Measurements from ENCODE around the gene ZBTB7B. TPM values are rescaled to one million over a fixed set of nuclear protein-coding genes. Genes with fewer than 3 reads are reported as not detected.
A peak's percentile ranks its signal among the peaks of the same experiment; 100 is the strongest.

Gene ZBTB7B
- total RNA-seq, 2 experiments from 2014 or later = 16.3 to 23.2 TPM

DNA sequence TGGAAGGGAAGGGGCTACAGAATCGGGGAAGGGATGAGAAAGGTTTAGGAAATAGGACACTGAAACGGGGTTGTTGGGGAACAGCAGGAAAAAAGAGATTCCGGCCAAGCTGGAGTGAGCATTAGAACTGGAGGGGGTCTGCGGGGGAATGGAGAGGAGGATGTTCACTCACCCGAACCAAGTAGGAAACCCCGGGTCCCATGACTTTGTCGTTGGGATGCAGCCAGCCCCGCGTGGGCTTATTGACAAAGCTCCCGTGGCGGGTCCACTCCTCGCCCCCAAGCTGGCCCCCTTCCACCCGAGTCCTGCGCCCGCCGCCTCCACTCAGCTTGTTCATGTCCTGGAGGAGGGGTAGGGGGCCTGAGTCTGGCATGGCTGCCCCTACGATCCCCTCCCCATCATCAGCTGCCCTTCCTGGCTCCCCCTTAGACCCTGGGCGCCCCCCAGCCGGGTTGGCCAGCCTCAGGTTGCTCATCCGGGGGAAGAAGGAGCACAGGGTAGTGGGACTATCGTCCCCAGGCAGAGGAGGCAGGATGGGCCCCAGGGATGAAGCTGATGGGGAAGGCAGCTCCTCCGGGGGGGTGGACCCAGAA lies 32.6 kb upstream of the ZBTB7B start:
- Histone ChIP-seq H3K27ac (ENCODE audit: low read depth, low read length, poor library complexity, severe bottlenecking) (no peak overlapping the region), H3K4me1 (ENCODE audit: insufficient read depth, low read length, poor library complexity, severe bottlenecking) (peaks cover 30% of the 10 kb centered on the region), H3K4me3 (ENCODE audit: low read depth, low read length, poor library complexity, severe bottlenecking) (no peak overlapping the region), H4K20me1 (ENCODE audit: insufficient read depth, low read length) (no peaks in the 10 kb centered on the region), H2AFZ (ENCODE audit: low read length) (no peak overlapping the region), H3K4me2 (ENCODE audit: low read length) (peak overlapping the region; percentile 59; the same call in 1 of the 2 replicates), H3K36me3 (ENCODE audit: insufficient read depth, low read length) (peaks cover 59% of the 10 kb centered on the region), H3K79me2 (ENCODE audit: insufficient read depth, low read depth, low read length) (peaks cover 36% of the 10 kb centered on the region), H3K9me3 (ENCODE audit: low read length) (no peaks in the 10 kb centered on the region), H3K9me2 (ENCODE audit: insufficient read depth, low read length) (no peaks in the 10 kb centered on the region)
- no peak for DNase-seq (ENCODE audit: low spot score)
- intact Hi-C loops (cut with micrococcal nuclease; ENCODE audit: unreplicated experiment) = no loop called here
- BruUV-seq (replicated peaks) = no TSS peak
- POLR2A ChIA-PET = interaction anchor here (0.5 to 0.7 kb wide), 2 partner anchors 13 to 16 kb away, joined by 5 to 6 read pairs; partner anchors contain the start of gene FLAD1
- TF ChIP-seq EZH2phosphoT487 (IDR thresholded peaks at IDR 0.05; ENCODE audit: borderline replicate concordance, low read depth, low read length) = no peak
- TF ChIP-seq, protein P1, sequence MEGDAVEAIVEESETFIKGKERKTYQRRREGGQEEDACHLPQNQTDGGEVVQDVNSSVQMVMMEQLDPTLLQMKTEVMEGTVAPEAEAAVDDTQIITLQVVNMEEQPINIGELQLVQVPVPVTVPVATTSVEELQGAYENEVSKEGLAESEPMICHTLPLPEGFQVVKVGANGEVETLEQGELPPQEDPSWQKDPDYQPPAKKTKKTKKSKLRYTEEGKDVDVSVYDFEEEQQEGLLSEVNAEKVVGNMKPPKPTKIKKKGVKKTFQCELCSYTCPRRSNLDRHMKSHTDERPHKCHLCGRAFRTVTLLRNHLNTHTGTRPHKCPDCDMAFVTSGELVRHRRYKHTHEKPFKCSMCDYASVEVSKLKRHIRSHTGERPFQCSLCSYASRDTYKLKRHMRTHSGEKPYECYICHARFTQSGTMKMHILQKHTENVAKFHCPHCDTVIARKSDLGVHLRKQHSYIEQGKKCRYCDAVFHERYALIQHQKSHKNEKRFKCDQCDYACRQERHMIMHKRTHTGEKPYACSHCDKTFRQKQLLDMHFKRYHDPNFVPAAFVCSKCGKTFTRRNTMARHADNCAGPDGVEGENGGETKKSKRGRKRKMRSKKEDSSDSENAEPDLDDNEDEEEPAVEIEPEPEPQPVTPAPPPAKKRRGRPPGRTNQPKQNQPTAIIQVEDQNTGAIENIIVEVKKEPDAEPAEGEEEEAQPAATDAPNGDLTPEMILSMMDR (conservative IDR thresholded peaks at IDR 0.05; ENCODE audit: low read length) = no peak
- CTCF ChIA-PET (ENCODE audit: unreplicated experiment) = no interaction called here

DNA sequence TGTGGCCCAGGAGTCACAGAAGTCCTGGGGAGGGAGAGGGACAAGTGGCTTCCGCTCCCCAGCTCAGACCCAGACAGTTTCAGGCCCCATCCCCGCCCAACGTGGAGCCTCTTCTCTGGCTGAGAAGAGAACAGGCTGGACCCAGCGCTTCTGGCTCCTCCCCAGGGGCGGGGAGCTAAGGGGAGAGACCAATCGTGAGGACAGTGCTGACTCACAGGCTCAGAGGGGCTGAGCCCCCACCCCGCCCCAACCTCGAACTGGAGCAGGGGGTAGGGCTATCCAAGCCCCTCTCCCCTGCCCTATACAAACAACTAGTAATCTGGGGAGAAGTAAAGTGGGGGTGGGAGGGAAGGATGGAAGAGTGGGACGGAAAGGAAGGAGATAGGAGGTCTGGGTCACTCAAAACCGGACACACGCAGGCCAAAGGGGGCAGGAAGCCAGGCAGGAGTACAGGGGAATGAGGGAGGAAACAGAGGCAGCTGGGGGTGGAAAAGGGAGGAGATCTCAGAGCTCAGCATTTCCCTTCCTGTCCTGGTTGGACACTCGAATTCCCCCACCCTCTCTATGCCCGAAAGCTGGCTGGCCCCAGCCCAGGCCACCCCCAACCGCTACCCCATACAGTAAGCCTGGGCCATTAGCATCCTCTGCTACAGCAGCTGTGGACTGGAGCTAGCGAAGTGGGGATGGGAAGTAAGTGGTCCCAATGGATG lies 31.8 kb upstream of the ZBTB7B start, which contains the start of gene SHC1:
Gene SHC1, minus strand, starts transcription at position 117 of the 710 bp plus-strand sequence. CDS start 221 bp downstream, outside the sequence.
- Histone ChIP-seq H3K36me3 (ENCODE audit: insufficient read depth, low read length) (peaks cover 53% of the 10 kb centered on the region), H2AFZ (ENCODE audit: low read length) (no peak within 1 kb of the TSS), H3K27ac (ENCODE audit: low read depth, low read length, poor library complexity, severe bottlenecking) (no peak within 1 kb of the TSS), H3K9me3 (ENCODE audit: low read length) (no peaks in the 10 kb centered on the region), H3K4me1 (ENCODE audit: insufficient read depth, low read length, poor library complexity, severe bottlenecking) (peaks cover 30% of the 10 kb centered on the region), H3K4me3 (ENCODE audit: low read depth, low read length, poor library complexity, severe bottlenecking) (peak within 1 kb of the TSS; percentile 10), H4K20me1 (ENCODE audit: insufficient read depth, low read length) (peaks cover under 1% of the 10 kb centered on the region; the same call in 1 of the 2 replicates), H3K79me2 (ENCODE audit: insufficient read depth, low read depth, low read length) (peaks cover 45% of the 10 kb centered on the region), H3K9me2 (ENCODE audit: insufficient read depth, low read length) (no peaks in the 10 kb centered on the region), H3K4me2 (ENCODE audit: low read length) (peak within 1 kb of the TSS; percentile 59)
- intact Hi-C loops (cut with micrococcal nuclease; ENCODE audit: unreplicated experiment) = no loop called here
- TF ChIP-seq EZH2phosphoT487 (IDR thresholded peaks at IDR 0.05; ENCODE audit: borderline replicate concordance, low read depth, low read length) = no peak
- TF ChIP-seq, protein P1 (conservative IDR thresholded peaks at IDR 0.05; ENCODE audit: low read length) = no peak
- DNase-seq (ENCODE audit: low spot score) = peak; percentile 37
- ChIA-PET POLR2A (interaction anchor here (0.5 to 1.8 kb wide), 2 partner anchors 12 to 15 kb away, joined by 5 to 6 read pairs; partner anchors contain the start of genes FLAD1 and PBXIP1), CTCF (ENCODE audit: unreplicated experiment) (no interaction called here)
- BruUV-seq (replicated peaks) = no TSS peak

Data from OCI-LY7 (cell line).